Stimulated activated CD4-positive, alpha-beta T cell treated with anti-CD3 and anti-CD28 coated beads, Interleukin-15, amount 100 ng/mL, for 24 hours (primary cell): ENCODE data around the gene OR10P1.

Experiments
- DNase-seq: peaks from one replicate; pipeline ENCODE4 v3.0.0-alpha.2; 2020

Gene OR10P1

GRCh38 chr12:55686366-55687010, 49.8 kb downstream of the OR10P1 start:
- DNase-seq, result no peak
